ENCODE results near the gene MCU.
"Not testable (repeated sequence)": the region's sequence is repeated elsewhere in the genome, so short reads cannot be mapped to it uniquely, and the experiment has no call there.

Gene MCU

GRCh38 chr10:72733989-72734388, 42.0 kb downstream of the MCU start:
- DNase-seq, result no peak

DNA sequence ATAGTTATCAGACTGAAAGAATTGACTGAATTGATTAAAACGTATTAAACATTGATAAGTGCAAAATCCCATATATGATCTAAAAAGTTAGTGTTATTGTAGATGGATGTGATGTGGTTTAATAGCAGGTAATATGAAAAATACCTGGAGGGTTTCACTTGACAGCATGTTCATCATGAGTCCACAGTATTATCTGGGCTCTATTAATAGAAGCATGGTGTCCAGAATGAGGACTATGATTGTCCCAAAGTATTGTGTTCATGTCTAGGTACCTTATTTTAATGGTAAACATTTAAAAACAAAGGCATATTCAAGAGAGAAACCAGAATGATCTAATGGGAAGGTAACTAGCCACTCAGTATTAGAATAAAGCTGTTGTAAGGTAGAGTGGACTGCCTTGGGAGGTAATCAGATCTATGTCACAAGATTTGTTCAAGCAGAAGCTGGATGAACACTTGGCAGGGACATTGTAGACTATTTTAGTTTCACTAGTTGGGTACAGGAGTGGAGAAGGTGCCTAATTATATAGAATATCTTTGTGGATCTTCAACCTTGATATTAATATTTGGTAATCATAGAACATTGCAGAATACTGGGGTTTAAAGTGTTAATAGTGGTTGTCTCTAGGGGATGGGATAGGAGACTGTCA, 43.5 kb downstream of the MCU start:
- no peak for DNase-seq

DNA sequence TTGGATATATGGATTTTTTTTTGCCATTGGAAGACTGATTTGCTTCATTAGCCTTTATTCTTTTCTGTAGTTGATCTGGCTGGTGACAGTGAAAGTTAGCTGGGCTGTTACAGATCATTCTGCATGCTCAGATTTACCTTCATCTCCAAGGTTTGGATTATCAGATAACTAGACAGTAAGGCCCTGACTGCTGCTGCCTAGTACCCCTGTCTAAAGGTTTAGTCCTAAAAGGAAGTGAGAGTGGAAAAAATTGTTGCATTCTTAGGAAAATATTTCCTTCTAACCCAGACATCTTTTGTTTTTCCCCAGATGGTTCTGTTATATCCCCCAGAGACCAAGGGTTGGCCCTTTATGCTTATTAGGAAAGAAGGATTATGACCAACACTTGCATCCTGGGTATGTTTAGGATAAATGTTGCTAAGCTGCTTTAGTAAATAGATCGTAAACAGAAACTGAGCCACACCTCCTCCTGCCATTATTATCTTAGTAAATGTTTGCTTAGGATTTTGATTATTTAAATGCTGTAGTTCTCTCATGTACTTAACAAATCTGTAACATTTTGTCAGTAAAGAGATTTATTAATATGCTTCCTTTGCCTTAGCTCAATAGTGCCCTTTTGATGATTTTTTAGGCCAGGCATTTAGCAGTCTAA, 44.4 kb downstream of the MCU start:
- DNase-seq, result no peak

DNA sequence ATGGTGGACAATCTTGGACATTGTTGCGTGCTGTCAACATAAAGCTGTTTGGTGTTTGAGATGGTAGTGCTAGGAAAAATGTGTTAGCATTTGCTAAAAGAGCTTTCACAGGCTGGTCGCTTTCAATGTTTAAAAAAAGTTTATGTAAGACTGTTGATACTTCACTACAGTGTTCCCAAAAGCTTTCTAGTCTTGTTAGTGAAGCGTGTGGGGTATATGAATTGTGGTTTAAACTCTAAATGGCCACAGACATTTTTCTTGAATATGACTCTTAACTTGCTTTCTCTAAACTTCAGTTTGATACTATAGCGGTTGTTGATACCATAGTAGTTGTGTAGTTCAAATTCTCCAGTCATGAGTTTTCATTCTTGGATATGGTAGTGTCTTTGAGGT, 44.9 kb downstream of the MCU start:
- DNase-seq, result no peak

DNA sequence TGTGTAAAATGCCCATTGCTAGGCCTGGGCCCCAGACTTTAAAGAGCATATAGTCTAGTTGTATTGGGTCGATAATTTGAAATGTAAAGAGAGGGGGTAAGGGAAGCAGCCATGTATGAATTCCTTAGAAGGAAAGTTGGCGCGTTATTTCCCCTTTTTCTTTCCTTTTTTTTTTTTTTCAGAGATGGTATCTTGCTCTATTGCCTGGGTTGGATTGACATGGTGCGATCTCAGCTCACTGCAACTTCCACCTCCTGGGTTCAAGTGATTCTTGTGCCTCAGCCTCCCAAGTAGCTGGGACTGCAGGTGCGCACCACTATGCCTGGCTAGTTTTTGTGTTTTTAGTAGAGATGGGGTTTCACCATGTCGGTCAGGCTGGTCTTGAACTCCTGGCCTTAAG, 45.4 kb downstream of the MCU start:
- not testable (repeated sequence) for DNase-seq

GRCh38 chr10:72738486-72738885, 46.5 kb downstream of the MCU start:
- no peak for DNase-seq

- DNase-seq, result no peak
Measured at GRCh38 chr10:72740528-72740927, 48.6 kb downstream of the MCU start.

GRCh38 chr10:72742092-72742491, 50.1 kb downstream of the MCU start:
- no peak for DNase-seq

- DNase-seq, result no peak
Measured at GRCh38 chr10:72742797-72743196, 50.9 kb downstream of the MCU start.

DNA sequence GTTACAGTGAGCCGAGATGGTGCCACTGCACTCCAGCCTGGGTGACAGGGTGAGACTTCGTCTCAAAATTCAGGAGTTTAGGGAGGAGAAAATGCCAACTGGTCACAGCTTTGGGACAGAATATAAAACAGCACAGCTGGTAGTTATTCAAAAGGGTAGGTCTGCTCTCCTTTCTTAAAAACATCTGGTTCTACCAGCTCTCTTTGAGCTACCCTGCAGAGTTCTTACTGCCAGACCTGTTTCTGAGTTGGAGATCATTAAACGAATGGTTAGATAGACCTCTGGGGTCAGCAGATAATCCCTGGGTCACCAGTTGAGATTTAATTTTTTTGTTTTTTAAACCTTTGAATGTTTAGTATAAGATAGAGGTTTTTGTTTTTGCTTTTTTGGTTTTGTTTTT, 52.6 kb downstream of the MCU start:
- no peak for DNase-seq

DNA sequence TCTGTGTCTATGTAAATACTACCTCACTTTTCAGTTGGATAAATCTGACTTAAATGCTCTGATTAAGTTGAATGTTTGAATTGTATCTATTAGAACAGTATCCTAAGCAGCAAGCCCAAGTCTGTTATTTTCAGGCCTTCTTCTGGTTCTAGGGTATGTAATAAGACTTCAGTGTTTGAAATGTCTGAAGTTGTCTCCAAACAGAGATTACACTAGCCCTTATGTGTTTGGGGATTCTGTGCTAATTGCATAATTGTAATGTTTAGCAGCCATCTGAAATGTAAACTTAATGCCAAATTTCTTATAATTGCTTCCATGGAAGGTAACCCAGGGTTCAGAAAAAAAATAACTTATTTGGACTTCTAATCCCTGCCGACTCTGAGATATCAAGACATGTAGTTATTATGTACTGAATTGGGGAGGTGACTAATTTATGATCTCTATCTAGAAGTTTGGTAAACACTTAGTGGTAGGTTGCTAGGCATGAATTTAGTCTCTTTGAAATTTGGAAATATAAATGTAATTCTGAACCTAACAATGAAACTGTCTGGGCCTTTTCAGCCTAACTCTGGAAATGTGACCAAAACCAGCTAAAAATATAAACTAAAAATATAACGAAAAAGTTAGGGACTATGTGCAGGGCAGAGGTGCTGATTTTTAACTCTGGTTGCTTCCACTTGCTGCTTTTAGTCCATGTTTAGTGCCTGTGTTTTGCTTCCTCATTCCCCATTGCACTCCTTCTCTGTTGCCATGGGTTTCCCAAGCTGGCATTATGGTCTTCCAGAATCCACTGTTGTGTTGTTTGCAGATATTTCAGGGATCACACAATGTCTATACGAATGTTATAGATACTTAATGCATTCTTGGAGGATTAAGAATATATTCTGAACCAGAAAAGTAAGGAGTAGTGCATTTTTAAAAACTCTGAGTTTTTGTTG, 54.8 kb downstream of the MCU start:
- no peak for DNase-seq

DNA sequence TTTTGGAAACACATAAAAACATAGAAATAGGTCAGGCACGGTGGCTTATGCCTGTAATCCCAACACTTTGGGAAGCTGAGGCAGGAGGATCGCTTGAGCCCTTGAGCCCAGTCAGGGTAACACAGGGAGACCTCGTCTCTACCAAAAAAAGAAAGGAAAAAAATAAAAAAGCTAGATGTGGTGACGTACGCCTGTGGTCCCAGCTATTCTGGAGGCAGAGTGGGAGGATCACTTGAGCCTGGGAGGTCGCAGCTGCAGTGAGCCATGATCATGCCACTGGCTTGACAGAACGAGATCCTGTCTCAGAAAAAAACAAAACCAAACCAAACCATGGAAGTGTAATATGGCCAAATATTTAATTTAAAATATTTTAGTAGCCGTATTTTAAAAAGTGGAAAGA, 55.6 kb downstream of the MCU start:
- no peak for DNase-seq

GRCh38 chr10:72753760-72754231, 61.9 kb downstream of the MCU start:
- DNase-seq, result no peak

DNA sequence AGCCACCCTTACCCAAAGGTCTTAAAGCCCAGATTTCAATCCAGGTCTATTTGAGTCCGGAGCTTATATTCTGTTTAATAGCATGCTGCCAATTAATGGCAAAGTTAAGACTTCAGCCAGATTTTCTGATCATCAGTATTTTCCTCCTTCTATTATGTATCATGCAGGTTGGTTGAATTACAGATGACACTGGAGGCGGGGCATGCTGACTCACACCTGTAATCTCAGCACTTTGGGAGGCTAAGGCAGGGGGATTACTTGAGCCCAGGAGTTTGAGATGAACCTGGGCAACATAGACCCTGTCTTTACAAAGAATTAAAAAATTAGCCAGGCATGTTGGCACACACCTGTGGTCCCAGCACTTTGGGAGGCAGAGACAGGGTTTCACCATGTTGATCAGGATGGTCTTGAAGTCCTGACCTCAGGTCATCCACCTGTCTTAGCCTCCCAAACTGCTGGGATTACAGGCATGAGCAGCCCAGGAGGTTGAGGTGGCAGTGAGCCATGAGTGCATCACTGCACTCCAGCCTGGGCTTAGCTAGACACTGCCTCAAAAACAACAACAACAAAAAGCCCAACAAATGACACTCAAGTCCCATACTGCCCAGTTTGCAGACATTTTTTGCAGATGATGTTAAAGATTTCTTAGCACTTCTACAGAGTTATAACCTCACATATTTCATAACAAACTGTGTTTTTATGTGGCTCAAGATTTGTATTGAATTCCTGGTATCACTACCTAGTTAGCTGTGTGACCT, 62.5 kb downstream of the MCU start:
- no peak for DNase-seq

- no peak for DNase-seq
Measured at GRCh38 chr10:72756674-72757385, 64.9 kb downstream of the MCU start.

- DNase-seq, result no peak
Measured at GRCh38 chr10:72757732-72758131, 65.8 kb downstream of the MCU start.

GRCh38 chr10:72758930-72759329, 67.0 kb downstream of the MCU start:
- not testable (repeated sequence) for DNase-seq

DNA sequence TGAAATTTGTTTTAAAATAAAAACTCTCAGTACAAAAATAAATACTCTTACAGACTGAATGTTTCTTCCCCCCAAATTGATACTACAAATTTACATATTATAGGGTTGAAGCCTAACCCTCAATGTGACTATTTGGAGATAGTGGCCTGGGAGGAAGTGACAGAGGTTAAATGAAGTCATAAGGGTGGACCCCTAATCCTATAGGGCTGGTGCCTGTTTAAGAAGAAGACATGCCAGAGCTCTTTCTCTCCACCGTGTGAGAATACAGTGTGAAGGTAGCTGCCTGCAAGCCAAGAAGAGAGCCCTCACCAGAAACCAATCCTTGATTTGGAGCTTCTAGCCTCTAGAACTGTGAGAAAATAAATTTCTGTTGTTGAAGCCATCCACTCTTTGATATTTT, 67.6 kb downstream of the MCU start:
- DNase-seq, result no peak

DNA sequence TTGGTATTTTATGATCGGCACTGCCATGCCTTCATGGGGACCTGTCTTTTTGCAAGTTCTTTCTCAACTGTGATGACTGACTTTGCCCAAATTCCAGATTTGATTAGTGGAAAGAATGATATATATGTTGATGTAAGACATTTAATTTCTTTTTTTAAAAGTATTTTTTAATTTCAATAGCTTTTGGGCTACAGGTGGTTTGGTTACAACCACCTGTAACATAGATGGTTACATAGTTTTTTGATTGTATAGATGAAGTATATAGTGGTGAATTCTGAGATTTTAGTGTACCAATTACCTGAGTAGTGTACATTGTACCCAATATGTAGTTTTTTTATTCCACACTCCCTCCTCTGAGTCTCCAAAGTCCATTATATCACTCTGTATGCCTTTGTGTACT, 69.6 kb downstream of the MCU start:
- DNase-seq, result no peak

GRCh38 chr10:72762042-72762441, 70.1 kb downstream of the MCU start:
- no peak for DNase-seq

DNA sequence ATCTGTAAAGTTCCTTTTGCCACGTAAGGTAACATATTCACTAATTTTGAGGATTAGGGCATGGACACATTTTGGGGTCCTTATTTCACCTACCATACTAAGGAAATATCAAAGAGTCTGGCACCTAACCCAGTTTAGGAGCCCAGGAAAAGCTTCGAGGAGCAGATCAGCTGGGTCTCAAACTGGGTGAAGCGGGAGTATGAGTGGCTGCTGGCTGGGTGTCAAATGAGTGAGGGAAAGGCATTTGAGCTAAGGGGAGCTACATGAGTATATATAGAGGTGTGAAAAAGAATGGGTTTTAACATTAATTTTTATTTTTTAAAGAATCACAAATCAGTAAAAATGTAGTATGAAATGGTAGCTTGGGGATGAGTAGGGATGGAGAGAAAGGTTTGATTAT, 71.3 kb downstream of the MCU start:
- no peak for DNase-seq

- DNase-seq, result no peak
Measured at GRCh38 chr10:72764151-72764550, 72.2 kb downstream of the MCU start.

All from activated naive CD4-positive, alpha-beta T cell treated with Interleukin-2 at 50 U/mL for 16 hours (primary cell).